Epithelial cell of proximal tubule (primary cell): ENCODE data around the gene FANCL. TPM values are rescaled to one million over a fixed set of nuclear protein-coding genes. Genes with fewer than 3 reads are reported as not detected.
"Not testable (repeated sequence)": the region's sequence is repeated elsewhere in the genome, so short reads cannot be mapped to it uniquely, and the experiment has no call there.

Source experiments
- DNase-seq: peaks from one replicate; pipeline ENCODE4 v3.0.0-alpha.2; 2011; ENCODE audit warnings: low read depth
- H3K4me3 ChIP-seq: 2 replicates; pipeline ENCODE4 v1.5.1; 2011; ENCODE audit warnings: low read depth, mild to moderate bottlenecking, low read length
- total RNA-seq: library from RNA; depleted of rRNA; stranded (reverse); fragments of >200 nt; gene quantifications from 2 replicates; pipeline ENCODE4 v1.2.3, GENCODE V29; 2015
- TF ChIP-seq, protein P1 (sequence below): conservative IDR thresholded peaks from 2 replicates; pipeline ENCODE4 v1.5.1; 2012; ENCODE audit warnings: low read depth, mild to moderate bottlenecking, low read length

The FANCL gene
- total RNA-seq: 25.0 and 29.5 TPM in 2 replicates

DNA sequence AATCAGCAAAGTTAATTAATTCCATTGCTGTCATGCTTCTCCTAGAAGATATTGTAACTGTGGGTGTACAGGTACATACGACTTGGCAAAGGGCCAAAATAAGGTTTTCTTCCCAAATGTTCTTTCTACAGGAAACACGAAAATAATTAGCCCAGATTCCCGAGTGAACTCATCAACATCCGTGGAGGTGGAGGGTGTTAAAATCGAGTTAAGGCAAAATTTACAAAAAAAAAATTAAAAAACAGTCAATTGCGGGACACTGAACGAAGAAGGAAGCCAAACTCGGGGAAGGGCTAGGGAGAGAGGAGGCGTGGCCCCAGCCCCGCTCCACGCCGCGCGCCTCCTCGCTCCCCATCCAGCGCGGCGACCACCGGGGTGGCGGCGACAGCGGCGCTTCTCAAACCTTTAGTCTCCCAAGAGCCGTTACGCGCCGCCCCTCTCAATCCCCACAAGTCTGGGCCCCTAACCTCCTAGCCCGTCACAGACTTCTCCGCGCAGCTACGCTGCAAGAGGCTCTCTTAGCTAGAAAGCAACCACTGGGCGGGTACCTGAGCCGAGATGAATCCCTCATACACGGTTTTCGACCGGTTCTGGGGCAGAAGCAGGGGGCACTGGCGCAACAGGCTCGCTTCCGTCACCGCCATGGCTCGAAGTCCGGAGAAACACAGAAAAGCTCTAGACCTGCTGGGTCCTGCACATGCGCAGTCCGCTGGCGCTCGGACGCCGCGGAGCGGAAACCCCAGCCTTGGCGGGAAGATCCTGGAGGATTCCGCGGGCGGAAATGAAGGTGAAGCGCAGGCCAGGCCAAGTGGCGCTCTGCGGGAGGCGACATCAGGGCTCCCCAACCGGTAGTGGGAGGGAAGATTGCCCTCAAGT is at the start of gene FANCL:
TSS of gene FANCL (minus strand) at position 656 of the 876 bp plus-strand sequence. CDS start at position 644, 12 bp downstream.
- H3K4me3 ChIP-seq: peak within 1 kb of the TSS; percentile 89
- peak; percentile 12 for DNase-seq
- TF ChIP-seq, protein P1, sequence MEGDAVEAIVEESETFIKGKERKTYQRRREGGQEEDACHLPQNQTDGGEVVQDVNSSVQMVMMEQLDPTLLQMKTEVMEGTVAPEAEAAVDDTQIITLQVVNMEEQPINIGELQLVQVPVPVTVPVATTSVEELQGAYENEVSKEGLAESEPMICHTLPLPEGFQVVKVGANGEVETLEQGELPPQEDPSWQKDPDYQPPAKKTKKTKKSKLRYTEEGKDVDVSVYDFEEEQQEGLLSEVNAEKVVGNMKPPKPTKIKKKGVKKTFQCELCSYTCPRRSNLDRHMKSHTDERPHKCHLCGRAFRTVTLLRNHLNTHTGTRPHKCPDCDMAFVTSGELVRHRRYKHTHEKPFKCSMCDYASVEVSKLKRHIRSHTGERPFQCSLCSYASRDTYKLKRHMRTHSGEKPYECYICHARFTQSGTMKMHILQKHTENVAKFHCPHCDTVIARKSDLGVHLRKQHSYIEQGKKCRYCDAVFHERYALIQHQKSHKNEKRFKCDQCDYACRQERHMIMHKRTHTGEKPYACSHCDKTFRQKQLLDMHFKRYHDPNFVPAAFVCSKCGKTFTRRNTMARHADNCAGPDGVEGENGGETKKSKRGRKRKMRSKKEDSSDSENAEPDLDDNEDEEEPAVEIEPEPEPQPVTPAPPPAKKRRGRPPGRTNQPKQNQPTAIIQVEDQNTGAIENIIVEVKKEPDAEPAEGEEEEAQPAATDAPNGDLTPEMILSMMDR: no peak

DNA sequence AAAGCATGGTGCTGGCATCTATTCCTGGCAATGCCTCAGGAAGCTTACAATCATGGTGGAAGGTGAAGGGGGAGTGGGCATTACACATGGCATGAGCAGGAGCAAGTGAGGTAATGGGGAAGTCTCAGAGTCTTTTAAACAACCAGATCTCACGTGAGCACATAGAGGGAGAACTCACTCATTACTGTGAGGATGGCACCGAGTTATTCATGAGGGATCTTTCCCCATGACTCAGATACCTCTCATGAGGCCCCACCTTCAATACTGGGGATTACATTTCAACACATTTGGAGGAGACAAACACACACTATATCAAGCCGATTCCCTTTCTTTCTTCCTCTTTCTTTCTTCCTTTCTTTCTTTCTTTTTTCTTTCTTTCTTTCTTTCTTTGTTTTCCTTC is 47.9 kb upstream of the FANCL start:
- TF ChIP-seq, protein P1: no peak

DNA sequence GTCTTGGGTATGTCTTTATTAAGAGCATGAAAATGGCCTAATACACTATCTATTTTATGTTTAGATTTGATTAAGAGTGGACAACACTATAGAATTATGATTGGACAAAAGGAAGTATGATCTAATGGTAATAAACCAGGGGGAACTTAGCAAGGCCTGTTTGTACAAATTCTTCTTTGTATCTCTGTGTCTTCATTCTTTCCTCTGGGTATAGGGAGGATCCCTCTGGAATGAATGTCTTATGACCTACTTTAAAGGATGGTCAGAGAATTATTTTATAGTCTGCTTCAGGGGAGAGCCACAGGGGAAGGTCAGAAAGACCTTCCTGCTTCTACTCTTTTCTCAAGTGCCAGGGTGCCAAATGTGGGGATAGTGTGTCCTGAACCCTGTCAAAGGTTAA is 42.8 kb upstream of the FANCL start:
- no peak overlapping the region for H3K4me3 ChIP-seq
- TF ChIP-seq, protein P1: no peak
- no peak for DNase-seq

More for the DNA sequence above, 47.9 kb upstream of the FANCL start:
- no peak overlapping the region for H3K4me3 ChIP-seq
- DNase-seq: peak; percentile 15

- not testable (repeated sequence) for H3K4me3 ChIP-seq, DNase-seq
Measured at GRCh38 chr2:58275144-58275543, 34.0 kb upstream of the FANCL start.

GRCh38 chr2:58271826-58272225 is 30.7 kb upstream of the FANCL start:
- TF ChIP-seq, protein P1: no peak
- no peak overlapping the region for H3K4me3 ChIP-seq
- no peak for DNase-seq

GRCh38 chr2:58268685-58269084 is 27.6 kb upstream of the FANCL start:
- no peak for DNase-seq
- H3K4me3 ChIP-seq: no peak overlapping the region
- TF ChIP-seq, protein P1: no peak

- no peak for DNase-seq
- TF ChIP-seq, protein P1: no peak
- H3K4me3 ChIP-seq: no peak overlapping the region
Measured at GRCh38 chr2:58266211-58266610, 25.1 kb upstream of the FANCL start.
